ENCODE results near the gene PRKCD. TPM values are rescaled to one million over a fixed set of nuclear protein-coding genes. Genes with fewer than 3 reads are reported as not detected.

Gene PRKCD
- total RNA-seq, 1 donor from 2014 or later: 36.3 TPM

DNA sequence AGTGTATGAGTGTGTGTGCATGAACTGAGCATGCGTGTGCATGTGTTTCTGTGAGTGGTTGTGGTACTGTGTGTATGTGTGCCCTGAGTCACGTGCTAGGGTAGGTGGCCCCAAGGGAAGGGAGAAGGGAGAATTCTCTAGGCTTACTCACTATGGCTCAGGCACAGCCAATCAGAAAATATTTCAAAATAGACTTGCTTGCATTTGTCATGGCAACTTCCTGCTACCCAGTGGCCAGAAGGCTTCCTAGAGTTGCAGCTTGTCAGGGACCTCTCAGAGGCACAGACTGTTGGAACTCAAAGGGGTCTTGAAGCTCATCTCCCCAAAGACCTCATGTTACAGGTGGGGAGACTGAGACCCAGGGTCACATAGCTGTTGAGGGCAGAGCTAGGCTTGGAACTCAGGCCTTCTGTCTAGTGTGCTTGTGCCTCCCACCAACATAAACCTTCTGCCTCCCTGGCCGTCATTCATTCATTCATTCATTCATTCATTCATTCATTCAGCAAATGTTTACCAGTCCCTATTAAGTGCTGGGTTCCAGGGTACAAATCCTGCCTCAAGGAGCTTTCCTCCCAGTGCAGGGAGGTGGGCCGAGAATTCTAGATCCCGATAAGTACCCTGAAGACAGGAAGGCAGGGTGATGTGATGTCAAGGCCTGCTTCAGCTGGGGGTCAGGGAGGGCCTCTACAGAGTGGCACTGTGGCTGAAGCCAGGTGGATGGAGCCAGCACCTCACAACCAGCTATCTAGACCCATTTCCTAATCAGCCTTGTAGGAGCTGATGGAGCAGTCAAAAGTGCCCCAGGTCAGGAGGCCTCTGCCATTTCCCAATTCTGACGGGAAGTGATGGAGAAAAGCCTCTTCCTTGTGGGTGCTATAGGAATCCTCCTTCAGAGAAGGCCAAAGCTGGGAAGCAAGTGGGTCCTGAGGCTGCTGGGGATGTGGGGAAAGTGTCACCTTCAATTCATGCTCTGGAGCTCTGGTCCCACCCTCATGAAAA is 19.9 kb upstream of the PRKCD start:
- Histone ChIP-seq H3K36me3 (no peaks in the 10 kb centered on the region), H3K9me3 (no peaks in the 10 kb centered on the region), H3K27me3 (no peaks in the 10 kb centered on the region), H3K4me3 (no peak overlapping the region), H3K27ac (peak overlapping the region in 1 of 2 donors; percentile 14), H3K4me1 (peaks cover 5 to 17% of the 10 kb centered on the region in 2 donors)
- TF ChIP-seq, protein P1, sequence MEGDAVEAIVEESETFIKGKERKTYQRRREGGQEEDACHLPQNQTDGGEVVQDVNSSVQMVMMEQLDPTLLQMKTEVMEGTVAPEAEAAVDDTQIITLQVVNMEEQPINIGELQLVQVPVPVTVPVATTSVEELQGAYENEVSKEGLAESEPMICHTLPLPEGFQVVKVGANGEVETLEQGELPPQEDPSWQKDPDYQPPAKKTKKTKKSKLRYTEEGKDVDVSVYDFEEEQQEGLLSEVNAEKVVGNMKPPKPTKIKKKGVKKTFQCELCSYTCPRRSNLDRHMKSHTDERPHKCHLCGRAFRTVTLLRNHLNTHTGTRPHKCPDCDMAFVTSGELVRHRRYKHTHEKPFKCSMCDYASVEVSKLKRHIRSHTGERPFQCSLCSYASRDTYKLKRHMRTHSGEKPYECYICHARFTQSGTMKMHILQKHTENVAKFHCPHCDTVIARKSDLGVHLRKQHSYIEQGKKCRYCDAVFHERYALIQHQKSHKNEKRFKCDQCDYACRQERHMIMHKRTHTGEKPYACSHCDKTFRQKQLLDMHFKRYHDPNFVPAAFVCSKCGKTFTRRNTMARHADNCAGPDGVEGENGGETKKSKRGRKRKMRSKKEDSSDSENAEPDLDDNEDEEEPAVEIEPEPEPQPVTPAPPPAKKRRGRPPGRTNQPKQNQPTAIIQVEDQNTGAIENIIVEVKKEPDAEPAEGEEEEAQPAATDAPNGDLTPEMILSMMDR (IDR thresholded peaks at IDR 0.05): no peak
- no peak for DNase-seq (ENCODE audit: low spot score in 2 of 2)
- intact Hi-C loops (cut with DNase I): no loop called here

DNA sequence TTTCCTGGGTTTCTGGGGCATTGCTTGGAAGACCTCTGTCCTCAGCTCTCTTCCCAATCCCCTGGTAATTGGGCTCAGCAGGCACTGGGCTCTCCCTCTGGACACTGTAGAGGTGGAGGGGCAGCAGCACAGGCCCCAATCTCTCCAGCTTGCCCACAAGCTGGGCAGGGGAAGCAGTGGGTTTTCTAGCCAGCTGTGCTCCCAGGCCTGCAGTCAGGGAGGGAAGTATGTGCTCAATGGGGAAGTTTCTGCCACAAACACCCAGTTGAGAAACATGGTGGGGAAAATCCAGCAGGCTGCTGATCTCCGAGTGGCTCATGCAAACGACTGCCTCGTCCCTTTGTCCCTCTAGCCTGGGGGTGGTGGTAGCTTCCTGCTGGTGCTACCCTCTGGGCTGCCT is 18.0 kb upstream of the PRKCD start:
- intact Hi-C loops (cut with DNase I): no loop called here
- no peaks in the 10 kb centered on the region for H3K27me3 ChIP-seq
- TF ChIP-seq, protein P1 (IDR thresholded peaks at IDR 0.05): no peak
- no peaks in the 10 kb centered on the region for H3K9me3 ChIP-seq
- no peak overlapping the region for H3K4me3 ChIP-seq
- H3K27ac ChIP-seq: no peak overlapping the region
- no peaks in the 10 kb centered on the region for H3K36me3 ChIP-seq
- peaks cover 5 to 17% of the 10 kb centered on the region in 2 donors for H3K4me1 ChIP-seq
- no peak for DNase-seq (ENCODE audit: low spot score in 2 of 2)

DNA sequence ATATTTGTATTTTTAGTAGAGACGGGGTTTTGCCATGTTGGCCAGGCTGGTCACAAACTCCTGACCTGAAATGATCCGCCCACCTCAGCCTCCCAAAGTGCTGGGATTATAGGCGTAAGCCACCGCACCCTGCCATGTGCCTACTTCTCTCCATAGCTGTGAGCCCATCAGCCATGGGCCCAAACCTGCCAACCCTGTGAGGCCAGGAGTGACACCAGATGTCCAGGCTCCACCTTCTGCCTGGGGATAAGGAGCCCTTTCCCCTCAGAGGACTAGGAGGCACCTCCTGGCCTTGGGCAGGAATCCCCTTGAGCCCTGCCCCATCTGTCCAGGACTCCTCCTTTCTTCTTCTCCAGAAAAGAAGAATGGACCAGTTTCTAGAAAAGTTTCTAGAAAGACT is 16.6 kb upstream of the PRKCD start:
- TF ChIP-seq, protein P1 (IDR thresholded peaks at IDR 0.05): no peak
- Histone ChIP-seq H3K4me1 (peaks cover 5 to 17% of the 10 kb centered on the region in 2 donors), H3K36me3 (no peaks in the 10 kb centered on the region), H3K4me3 (no peak overlapping the region), H3K27me3 (no peaks in the 10 kb centered on the region), H3K9me3 (no peaks in the 10 kb centered on the region), H3K27ac (no peak overlapping the region)
- intact Hi-C loops (cut with DNase I): no loop called here
- no peak for DNase-seq (ENCODE audit: low spot score in 2 of 2)

DNA sequence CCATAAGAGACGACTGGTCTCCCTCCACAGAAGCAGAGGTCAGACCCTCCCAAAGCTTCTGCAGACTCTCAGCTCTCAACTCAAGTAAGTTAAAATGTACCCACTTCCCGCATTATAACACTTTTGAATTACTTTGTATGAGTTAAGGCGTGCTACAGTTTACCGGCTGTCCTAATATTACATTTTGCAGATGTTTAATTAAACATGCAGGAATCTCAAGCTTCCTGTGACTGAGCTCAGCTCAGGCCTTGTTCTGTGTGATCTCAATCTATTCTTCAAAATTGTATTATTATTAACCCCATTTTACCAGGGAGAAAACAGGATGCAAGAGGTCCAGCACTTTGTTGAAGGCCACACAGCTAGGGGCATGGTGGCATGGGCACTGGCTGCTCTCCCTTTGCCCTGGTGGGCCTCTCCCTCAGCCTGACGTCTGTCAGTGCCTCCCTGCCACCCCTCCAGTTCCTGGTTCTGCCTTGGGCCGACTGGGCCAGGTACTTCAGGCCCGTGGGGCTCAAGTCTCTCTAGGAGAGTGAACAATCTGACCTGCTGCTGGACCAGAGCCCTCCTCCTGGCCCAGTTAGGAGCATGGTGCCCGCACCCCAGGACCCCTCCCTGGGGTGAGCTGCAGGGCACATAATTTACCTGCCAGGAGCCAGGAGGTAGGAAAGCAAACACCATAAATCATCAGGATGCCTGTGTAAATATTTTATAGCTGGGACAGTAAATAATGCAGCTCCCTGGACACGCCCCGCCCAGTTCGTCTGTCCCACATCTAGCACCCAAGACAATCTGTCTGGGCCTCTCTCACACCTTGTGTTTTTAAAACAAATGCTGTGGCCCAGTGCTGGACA is 15.9 kb upstream of the PRKCD start:
- Histone ChIP-seq H3K4me1 (peaks cover 5 to 14% of the 10 kb centered on the region in 2 donors), H3K36me3 (no peaks in the 10 kb centered on the region), H3K27me3 (no peaks in the 10 kb centered on the region), H3K9me3 (no peaks in the 10 kb centered on the region), H3K4me3 (no peak overlapping the region), H3K27ac (no peak overlapping the region)
- intact Hi-C loops (cut with DNase I): no loop called here
- no peak for DNase-seq (ENCODE audit: low spot score in 2 of 2)
- TF ChIP-seq, protein P1 (IDR thresholded peaks at IDR 0.05): no peak

DNA sequence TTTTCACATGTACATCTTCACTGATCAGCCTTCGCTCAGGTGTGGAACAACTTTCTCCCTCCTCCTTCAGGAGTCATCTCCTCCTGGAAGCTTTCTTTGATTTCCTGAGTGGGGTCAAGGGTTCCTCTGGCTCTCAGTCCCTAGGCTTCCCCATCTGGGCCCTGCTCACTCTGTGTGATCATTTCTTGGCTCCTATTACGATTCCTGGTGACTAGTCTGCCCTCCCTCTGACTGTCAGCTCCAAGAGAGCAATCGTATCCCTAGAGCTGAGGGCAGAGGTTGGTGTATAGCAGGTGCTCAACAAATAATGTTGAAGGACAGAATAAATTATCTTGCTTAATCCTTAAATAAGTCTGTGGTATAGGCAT is 15.3 kb upstream of the PRKCD start:
- Histone ChIP-seq H3K9me3 (no peaks in the 10 kb centered on the region), H3K4me3 (no peak overlapping the region), H3K27ac (no peak overlapping the region), H3K36me3 (no peaks in the 10 kb centered on the region), H3K27me3 (no peaks in the 10 kb centered on the region), H3K4me1 (peaks cover 5 to 8% of the 10 kb centered on the region in 2 donors)
- TF ChIP-seq, protein P1 (IDR thresholded peaks at IDR 0.05): no peak
- intact Hi-C loops (cut with DNase I): no loop called here
- DNase-seq (ENCODE audit: low spot score in 2 of 2): no peak

Data from ascending aorta (tissue), 2 donors.